ENCODE results near the gene CCDC33.

The CCDC33 gene

GRCh38 chr15:74221399-74222239 is 14.5 kb upstream of the CCDC33 start:
- Histone ChIP-seq H3K9me3 (no peaks in the 10 kb centered on the region), H3K27ac (no peak overlapping the region), H3K36me3 (no peaks in the 10 kb centered on the region), H3K27me3 (peaks cover 60% of the 10 kb centered on the region), H3K4me1 (ENCODE audit: control insufficient read depth in 1 of 2, insufficient read depth in 1 of 2, low read depth in 1 of 2, low read length in 1 of 2) (no peaks in the 10 kb centered on the region), H3K4me3 (ENCODE audit: low read depth in 1 of 2, low read length in 1 of 2) (no peak overlapping the region)
- no peak for TF ChIP-seq CTCF (IDR thresholded peaks at IDR 0.05)

- H3K4me1 ChIP-seq (ENCODE audit: control insufficient read depth in 1 of 2, insufficient read depth in 1 of 2, low read depth in 1 of 2, low read length in 1 of 2) = no peaks in the 10 kb centered on the region
- H3K27me3 ChIP-seq = peaks cover 60% of the 10 kb centered on the region
- TF ChIP-seq CTCF (IDR thresholded peaks at IDR 0.05) = no peak
- H3K4me3 ChIP-seq (ENCODE audit: low read depth in 1 of 2, low read length in 1 of 2) = no peak overlapping the region
- H3K27ac ChIP-seq = no peak overlapping the region
- H3K9me3 ChIP-seq = no peaks in the 10 kb centered on the region
- H3K36me3 ChIP-seq = no peaks in the 10 kb centered on the region
These were observed 13.6 kb upstream of the CCDC33 start for GRCh38 chr15:74222240-74223119.

GRCh38 chr15:74225928-74226327 is 10.2 kb upstream of the CCDC33 start:
- Histone ChIP-seq H3K9me3 (no peaks in the 10 kb centered on the region), H3K27ac (no peak overlapping the region), H3K4me1 (ENCODE audit: control insufficient read depth in 1 of 2, insufficient read depth in 1 of 2, low read depth in 1 of 2, low read length in 1 of 2) (no peaks in the 10 kb centered on the region), H3K27me3 (peaks cover 47% of the 10 kb centered on the region), H3K36me3 (no peaks in the 10 kb centered on the region), H3K4me3 (ENCODE audit: low read depth in 1 of 2, low read length in 1 of 2) (no peak overlapping the region)
- no peak for TF ChIP-seq CTCF (IDR thresholded peaks at IDR 0.05)

GRCh38 chr15:74226761-74227540 is 9.2 kb upstream of the CCDC33 start:
- H3K9me3 ChIP-seq = no peaks in the 10 kb centered on the region
- TF ChIP-seq CTCF (IDR thresholded peaks at IDR 0.05) = no peak
- peaks cover 40% of the 10 kb centered on the region for H3K27me3 ChIP-seq
- H3K27ac ChIP-seq = no peak overlapping the region
- no peaks in the 10 kb centered on the region for H3K4me1 ChIP-seq (ENCODE audit: control insufficient read depth in 1 of 2, insufficient read depth in 1 of 2, low read depth in 1 of 2, low read length in 1 of 2)
- H3K36me3 ChIP-seq = no peaks in the 10 kb centered on the region
- no peak overlapping the region for H3K4me3 ChIP-seq (ENCODE audit: low read depth in 1 of 2, low read length in 1 of 2)

- no peak overlapping the region for H3K4me3 ChIP-seq (ENCODE audit: low read depth in 1 of 2, low read length in 1 of 2)
- TF ChIP-seq CTCF (IDR thresholded peaks at IDR 0.05) = no peak
- no peaks in the 10 kb centered on the region for H3K9me3 ChIP-seq
- peaks cover 28% of the 10 kb centered on the region for H3K27me3 ChIP-seq
- H3K27ac ChIP-seq = no peak overlapping the region
- H3K4me1 ChIP-seq (ENCODE audit: control insufficient read depth in 1 of 2, insufficient read depth in 1 of 2, low read depth in 1 of 2, low read length in 1 of 2) = no peaks in the 10 kb centered on the region
- no peaks in the 10 kb centered on the region for H3K36me3 ChIP-seq
These were observed 8.0 kb upstream of the CCDC33 start for GRCh38 chr15:74227968-74228722.

Measured in neutrophil (primary cell).